Measurements from ENCODE around the gene ICAM5.

GRCh38 chr19:10295847-10296591, 6.3 kb downstream of the ICAM5 start:
- TF ChIP-seq FOXP2 (optimal IDR thresholded peaks at IDR 0.05; ENCODE audit: control extremely low read depth, extremely low read length, insufficient read depth): no peak
- TF ChIP-seq POLR2AphosphoS5 (IDR thresholded peaks at IDR 0.05; ENCODE audit: borderline replicate concordance, low read depth, low read length): no peak

All from SK-N-MC (cell line).